HEK293 (cell line): Measurements from ENCODE around the gene CENPX.
A peak's percentile ranks its signal among the peaks of the same experiment; 100 is the strongest.

ENCODE experiments used
- CTCF ChIA-PET: fragments of 350-600 bp; formaldehyde crosslinking; extraction: SDS; loops from one replicate; lab custom pipeline; 2021; ENCODE audit warnings: antibody characterized with exemption; lab: Yijun Ruan, JAX
- POLR2A ChIA-PET: fragments of 300-600 bp; formaldehyde crosslinking; extraction: SDS; loops from one replicate; lab custom pipeline; 2020; ENCODE audit warnings: antibody characterized with exemption, inconsistent platforms; lab: Yijun Ruan, JAX
- H3K27ac ChIP-seq: fragments of 200-500 bp; sonication (Bioruptor generic); 2 replicates; pipeline ENCODE4 v1.5.1; 2014; ENCODE audit warnings: low read depth, low read length, control low read depth, inconsistent platforms; ENCODE audit errors: extremely low read depth
- H3K36me3 ChIP-seq, 2 experiments: fragments of 200-500 bp in 1 of 2; sonication (Bioruptor generic) in 1 of 2; 1 replicate in 1 of 2; 2 replicates in 1 of 2; pipeline ENCODE4 v1.5.1; 2014 to 2017; ENCODE audit warnings: inconsistent platforms in 2 of 2, low read length in 2 of 2; ENCODE audit not compliant: control insufficient read depth in 2 of 2, insufficient read depth in 1 of 2
- H3K4me1 ChIP-seq: fragments of 200-500 bp; sonication (Bioruptor generic); 2 replicates; pipeline ENCODE4 v1.5.1; 2014; ENCODE audit warnings: mild to moderate bottlenecking, low read length, inconsistent platforms; ENCODE audit not compliant: control insufficient read depth, insufficient read depth
- H3K4me3 ChIP-seq: 2 replicates; pipeline ENCODE4 v1.5.1; 2011; ENCODE audit warnings: low read depth, mild to moderate bottlenecking, control low read depth, low read length, moderate library complexity
- H3K9me3 ChIP-seq: fragments of 200-500 bp; sonication (Bioruptor generic); 2 replicates; pipeline ENCODE4 v1.5.1; 2014; ENCODE audit warnings: low read depth, low read length, inconsistent platforms; ENCODE audit not compliant: control insufficient read depth, insufficient read depth
- BCL11B ChIP-seq: fragments of 450-650 bp; formaldehyde crosslinking; IDR thresholded peaks from 2 replicates; pipeline ENCODE4 v1.5.1; 2016; ENCODE audit warnings: low read depth, missing biosample characterization, missing genetic modification characterization
- GLIS2 ChIP-seq: fragments of 450-650 bp; formaldehyde crosslinking; IDR thresholded peaks from 2 replicates; pipeline ENCODE4 v1.5.1; 2016; ENCODE audit warnings: missing biosample characterization, missing genetic modification characterization
- IKZF3 ChIP-seq: fragments of 450-650 bp; IDR thresholded peaks from 2 replicates; pipeline ENCODE4 v1.5.0; 2018; ENCODE audit warnings: missing biosample characterization, mild to moderate bottlenecking, missing genetic modification characterization, moderate library complexity
- KLF9 ChIP-seq: fragments of 450-650 bp; formaldehyde crosslinking; IDR thresholded peaks from 2 replicates; pipeline ENCODE4 v1.5.1; 2016; ENCODE audit warnings: missing biosample characterization, missing genetic modification characterization, low read depth
- SP3 ChIP-seq: fragments of 450-650 bp; formaldehyde crosslinking; IDR thresholded peaks from 2 replicates; pipeline ENCODE4 v1.5.1; 2016; ENCODE audit warnings: missing biosample characterization, missing genetic modification characterization
- ZFP3 ChIP-seq: fragments of 450-650 bp; formaldehyde crosslinking; IDR thresholded peaks from 2 replicates; pipeline ENCODE4 v1.5.1; 2016; ENCODE audit warnings: low read depth, missing biosample characterization, missing genetic modification characterization
- ZFP69B ChIP-seq: fragments of 450-650 bp; formaldehyde crosslinking; IDR thresholded peaks from 2 replicates; pipeline ENCODE4 v1.5.1; 2016; ENCODE audit warnings: missing biosample characterization, missing genetic modification characterization
- ZNF132 ChIP-seq: fragments of 450-650 bp; formaldehyde crosslinking; IDR thresholded peaks from 2 replicates; pipeline ENCODE4 v1.5.1; 2017; ENCODE audit warnings: missing biosample characterization, missing genetic modification characterization, borderline replicate concordance
- ZNF223 ChIP-seq: fragments of 450-650 bp; formaldehyde crosslinking; IDR thresholded peaks from 2 replicates; pipeline ENCODE4 v1.5.1; 2016; ENCODE audit warnings: missing biosample characterization, missing genetic modification characterization
- ZNF335 ChIP-seq: fragments of 450-650 bp; formaldehyde crosslinking; conservative IDR thresholded peaks from 2 replicates; pipeline ENCODE4 v1.5.1; 2016; ENCODE audit warnings: missing biosample characterization, missing genetic modification characterization
- TF ChIP-seq, protein P1 (sequence below): fragments of 450-650 bp; formaldehyde crosslinking; conservative IDR thresholded peaks from 2 replicates; pipeline ENCODE4 v1.5.1; 2016; ENCODE audit warnings: low read depth, missing biosample characterization, missing genetic modification characterization
- TF ChIP-seq, protein P2 (sequence below): fragments of 450-650 bp; formaldehyde crosslinking; IDR thresholded peaks from 2 replicates; pipeline ENCODE4 v1.5.1; 2016; ENCODE audit warnings: missing biosample characterization, missing genetic modification characterization
- TF ChIP-seq, protein P3 (sequence below): fragments of 450-650 bp; formaldehyde crosslinking; IDR thresholded peaks from 2 replicates; pipeline ENCODE4 v1.5.1; 2016; ENCODE audit warnings: missing biosample characterization, missing genetic modification characterization

The CENPX gene

DNA sequence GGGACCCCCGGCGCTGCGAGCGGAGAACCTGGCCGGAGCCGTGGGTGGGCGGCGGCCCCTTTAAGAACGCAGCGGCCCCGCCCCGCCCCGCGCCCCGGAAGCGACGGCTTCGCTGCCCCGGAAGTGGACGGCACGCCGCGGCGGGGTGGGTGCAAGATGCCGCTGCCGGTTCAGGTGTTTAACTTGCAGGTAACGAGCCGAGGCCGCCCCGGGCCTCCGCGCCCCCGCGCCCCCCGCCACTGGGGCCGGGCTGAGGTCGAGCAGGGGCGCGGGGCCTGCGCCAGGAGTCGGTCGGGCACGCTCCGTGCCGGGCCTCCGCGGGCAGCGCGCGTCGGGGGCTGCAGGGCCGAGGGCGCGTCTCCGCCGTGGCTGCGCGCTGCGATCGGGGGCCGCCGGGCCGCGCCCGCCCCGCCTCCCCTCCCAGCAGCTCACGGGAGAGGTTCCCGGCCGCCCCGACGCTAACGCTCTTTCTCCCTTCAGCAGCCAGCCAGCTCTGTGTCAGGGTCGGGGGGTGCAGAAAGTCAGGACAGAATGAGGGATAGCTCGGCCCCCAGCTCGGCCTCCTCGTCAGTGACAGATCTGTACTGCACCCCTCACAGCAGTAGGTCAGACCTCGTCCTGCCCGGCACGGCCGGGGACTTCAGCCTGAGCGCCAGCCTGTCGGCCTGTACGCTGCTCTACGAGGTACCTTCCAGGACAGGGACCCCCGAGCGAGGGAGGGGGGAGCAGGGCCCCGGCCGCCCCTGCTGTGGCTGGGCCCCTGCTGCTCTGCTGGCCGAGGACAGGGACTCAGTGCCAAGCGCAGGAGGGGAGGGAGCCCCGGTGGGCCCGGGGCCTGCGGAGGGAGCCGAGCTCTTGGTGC, 29.3 kb upstream of the CENPX start, which contains the start of the genes GPS1 and RFNG (continued):
- TF ChIP-seq, protein P1, sequence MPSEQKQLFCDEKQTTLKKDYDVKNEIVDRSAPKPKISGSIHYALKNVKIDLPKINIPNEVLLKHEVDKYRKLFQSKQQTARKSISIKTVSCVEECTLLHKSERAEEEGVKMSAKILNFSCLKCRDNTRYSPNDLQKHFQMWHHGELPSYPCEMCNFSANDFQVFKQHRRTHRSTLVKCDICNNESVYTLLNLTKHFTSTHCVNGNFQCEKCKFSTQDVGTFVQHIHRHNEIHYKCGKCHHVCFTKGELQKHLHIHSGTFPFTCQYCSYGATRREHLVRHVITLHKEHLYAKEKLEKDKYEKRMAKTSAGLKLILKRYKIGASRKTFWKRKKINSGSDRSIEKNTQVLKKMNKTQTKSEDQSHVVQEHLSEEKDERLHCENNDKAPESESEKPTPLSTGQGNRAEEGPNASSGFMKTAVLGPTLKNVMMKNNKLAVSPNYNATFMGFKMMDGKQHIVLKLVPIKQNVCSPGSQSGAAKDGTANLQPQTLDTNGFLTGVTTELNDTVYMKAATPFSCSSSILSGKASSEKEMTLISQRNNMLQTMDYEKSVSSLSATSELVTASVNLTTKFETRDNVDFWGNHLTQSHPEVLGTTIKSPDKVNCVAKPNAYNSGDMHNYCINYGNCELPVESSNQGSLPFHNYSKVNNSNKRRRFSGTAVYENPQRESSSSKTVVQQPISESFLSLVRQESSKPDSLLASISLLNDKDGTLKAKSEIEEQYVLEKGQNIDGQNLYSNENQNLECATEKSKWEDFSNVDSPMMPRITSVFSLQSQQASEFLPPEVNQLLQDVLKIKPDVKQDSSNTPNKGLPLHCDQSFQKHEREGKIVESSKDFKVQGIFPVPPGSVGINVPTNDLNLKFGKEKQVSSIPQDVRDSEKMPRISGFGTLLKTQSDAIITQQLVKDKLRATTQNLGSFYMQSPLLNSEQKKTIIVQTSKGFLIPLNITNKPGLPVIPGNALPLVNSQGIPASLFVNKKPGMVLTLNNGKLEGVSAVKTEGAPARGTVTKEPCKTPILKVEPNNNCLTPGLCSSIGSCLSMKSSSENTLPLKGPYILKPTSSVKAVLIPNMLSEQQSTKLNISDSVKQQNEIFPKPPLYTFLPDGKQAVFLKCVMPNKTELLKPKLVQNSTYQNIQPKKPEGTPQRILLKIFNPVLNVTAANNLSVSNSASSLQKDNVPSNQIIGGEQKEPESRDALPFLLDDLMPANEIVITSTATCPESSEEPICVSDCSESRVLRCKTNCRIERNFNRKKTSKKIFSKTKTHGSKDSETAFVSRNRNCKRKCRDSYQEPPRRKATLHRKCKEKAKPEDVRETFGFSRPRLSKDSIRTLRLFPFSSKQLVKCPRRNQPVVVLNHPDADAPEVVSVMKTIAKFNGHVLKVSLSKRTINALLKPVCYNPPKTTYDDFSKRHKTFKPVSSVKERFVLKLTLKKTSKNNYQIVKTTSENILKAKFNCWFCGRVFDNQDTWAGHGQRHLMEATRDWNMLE (tag by site-specific recombination), result peak; percentile 31; the same call in 1 of the 2 replicates

DNA sequence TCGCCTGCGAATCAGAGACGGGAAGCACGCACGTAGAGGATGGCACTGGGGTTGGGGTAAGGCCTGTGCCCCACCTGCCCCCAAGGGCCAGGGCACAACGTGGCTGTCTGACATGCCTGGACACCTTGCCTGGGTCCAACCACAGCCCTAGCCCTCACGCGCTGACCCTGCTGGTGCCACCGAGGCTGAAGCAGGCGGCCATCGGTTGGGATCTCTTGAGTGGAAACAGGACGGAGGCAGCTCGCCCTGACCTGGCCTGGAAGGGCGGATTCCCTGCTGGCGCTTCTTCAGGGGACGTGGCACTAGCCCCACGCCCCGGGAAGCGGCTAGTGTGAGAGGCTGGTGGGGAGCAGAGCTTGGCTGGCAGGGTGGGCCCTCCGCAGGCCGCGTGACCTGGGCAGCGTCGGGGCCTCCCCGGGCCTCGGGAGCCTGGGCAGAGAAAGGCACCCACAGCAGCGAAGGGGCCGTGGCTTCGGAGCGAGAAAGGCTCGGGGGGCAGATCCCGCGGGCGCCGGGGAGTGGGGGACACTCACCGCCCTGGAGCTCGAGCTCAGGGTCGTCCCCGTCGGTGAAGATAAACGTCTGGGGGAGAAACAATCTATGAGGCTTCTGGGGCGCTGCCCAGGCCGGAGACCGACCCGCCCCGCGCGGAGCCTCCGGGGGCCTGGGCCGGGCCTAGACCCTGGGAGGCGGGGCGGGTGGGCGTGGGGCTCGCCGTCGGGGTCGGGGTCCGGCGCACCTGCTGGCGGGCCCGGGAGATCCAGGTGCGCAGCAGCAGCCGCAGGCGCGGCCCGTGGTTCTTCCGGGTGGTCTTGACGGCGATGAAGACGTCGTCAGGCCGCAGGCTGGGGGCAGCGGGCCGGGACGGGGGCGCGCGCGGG, 28.3 kb upstream of the CENPX start:
- peak overlapping the region; percentile 83 for H3K4me3 ChIP-seq
- peak overlapping the region; percentile 68 for H3K27ac ChIP-seq
- ChIA-PET POLR2A (interaction anchor here (1.3 to 14.2 kb wide), 4 partner anchors 9 to 19 kb away, joined by 4 to 96 read pairs (median 30); partner anchors contain the start of genes DCXR and RAC3), CTCF (interaction anchor here (0.6 to 1.3 kb wide), 3 partner anchors 13 to 61 kb away, joined by 3 to 6 read pairs (median 5); partner anchors contain the start of gene DCXR)
- H3K36me3 ChIP-seq, result peaks cover 0 to 78% of the 10 kb centered on the region in 2 experiments; a peak in 2 of 3 replicates
- TF ChIP-seq BCL11B (tag by site-specific recombination) (peak; percentile 46; the same call in 1 of the 2 replicates), ZFP69B (peak; percentile 33; the same call in 1 of the 2 replicates), ZNF132 (tag by site-specific recombination) (no peak), ZNF223 (tag by site-specific recombination) (no peak), GLIS2 (0 out of 2 replicates have a peak, but pooled peaks have one; percentile 34), IKZF3 (tag by site-specific recombination) (no peak), ZNF335 (tag by site-specific recombination) (peak; percentile 73; the same call in 1 of the 2 replicates), KLF9 (tag by site-specific recombination) (peak; percentile 50; the same call in 1 of the 2 replicates), SP3 (tag by site-specific recombination) (peak; percentile 19; the same call in 1 of the 2 replicates), ZFP3 (no peak)
- TF ChIP-seq, protein P2, sequence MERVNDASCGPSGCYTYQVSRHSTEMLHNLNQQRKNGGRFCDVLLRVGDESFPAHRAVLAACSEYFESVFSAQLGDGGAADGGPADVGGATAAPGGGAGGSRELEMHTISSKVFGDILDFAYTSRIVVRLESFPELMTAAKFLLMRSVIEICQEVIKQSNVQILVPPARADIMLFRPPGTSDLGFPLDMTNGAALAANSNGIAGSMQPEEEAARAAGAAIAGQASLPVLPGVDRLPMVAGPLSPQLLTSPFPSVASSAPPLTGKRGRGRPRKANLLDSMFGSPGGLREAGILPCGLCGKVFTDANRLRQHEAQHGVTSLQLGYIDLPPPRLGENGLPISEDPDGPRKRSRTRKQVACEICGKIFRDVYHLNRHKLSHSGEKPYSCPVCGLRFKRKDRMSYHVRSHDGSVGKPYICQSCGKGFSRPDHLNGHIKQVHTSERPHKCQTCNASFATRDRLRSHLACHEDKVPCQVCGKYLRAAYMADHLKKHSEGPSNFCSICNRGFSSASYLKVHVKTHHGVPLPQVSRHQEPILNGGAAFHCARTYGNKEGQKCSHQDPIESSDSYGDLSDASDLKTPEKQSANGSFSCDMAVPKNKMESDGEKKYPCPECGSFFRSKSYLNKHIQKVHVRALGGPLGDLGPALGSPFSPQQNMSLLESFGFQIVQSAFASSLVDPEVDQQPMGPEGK (tag by site-specific recombination), result 0 out of 2 replicates have a peak, but pooled peaks have one; percentile 19
- TF ChIP-seq, protein P3, sequence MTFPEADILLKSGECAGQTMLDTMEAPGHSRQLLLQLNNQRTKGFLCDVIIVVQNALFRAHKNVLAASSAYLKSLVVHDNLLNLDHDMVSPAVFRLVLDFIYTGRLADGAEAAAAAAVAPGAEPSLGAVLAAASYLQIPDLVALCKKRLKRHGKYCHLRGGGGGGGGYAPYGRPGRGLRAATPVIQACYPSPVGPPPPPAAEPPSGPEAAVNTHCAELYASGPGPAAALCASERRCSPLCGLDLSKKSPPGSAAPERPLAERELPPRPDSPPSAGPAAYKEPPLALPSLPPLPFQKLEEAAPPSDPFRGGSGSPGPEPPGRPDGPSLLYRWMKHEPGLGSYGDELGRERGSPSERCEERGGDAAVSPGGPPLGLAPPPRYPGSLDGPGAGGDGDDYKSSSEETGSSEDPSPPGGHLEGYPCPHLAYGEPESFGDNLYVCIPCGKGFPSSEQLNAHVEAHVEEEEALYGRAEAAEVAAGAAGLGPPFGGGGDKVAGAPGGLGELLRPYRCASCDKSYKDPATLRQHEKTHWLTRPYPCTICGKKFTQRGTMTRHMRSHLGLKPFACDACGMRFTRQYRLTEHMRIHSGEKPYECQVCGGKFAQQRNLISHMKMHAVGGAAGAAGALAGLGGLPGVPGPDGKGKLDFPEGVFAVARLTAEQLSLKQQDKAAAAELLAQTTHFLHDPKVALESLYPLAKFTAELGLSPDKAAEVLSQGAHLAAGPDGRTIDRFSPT (tag by site-specific recombination), result peak; percentile 5; the same call in 1 of the 2 replicates
- no peaks in the 10 kb centered on the region for H3K9me3 ChIP-seq
- peaks cover 7% of the 10 kb centered on the region for H3K4me1 ChIP-seq
